ENCODE measurements around the gene PCED1B. TPM values are rescaled to one million over a fixed set of nuclear protein-coding genes. Genes with fewer than 3 reads are reported as not detected.
"Not testable (repeated sequence)": the region's sequence is repeated elsewhere in the genome, so short reads cannot be mapped to it uniquely, and the experiment has no call there.

Gene PCED1B
- total and polyA plus RNA-seq, 12 donors, result 0.49 to 4.8 (median 0.88) TPM

DNA sequence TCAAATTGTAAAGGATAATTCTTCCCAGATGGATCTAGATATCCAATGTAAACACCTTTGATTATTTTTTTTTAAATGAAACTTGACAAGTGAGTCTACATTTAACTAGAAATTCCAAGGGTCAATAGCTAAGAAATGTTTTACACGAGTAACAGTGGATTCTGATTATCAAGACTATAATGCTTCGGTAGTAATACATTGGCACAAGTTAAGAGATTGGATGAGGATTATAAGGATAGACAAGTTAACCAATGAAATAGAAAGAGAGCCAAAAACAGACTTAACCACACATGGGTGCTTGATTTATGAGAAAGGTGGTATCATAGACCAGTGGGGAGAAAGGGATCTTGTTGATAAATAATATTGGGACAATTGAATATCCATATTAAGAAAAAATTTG, 40.3 kb upstream of the PCED1B start:
- intact Hi-C loops (cut with DNase I), result loop anchor here in 4 of 10 donors (5.0 to 10.0 kb wide), 5 partner anchors 266 to 616 kb away; no protein-coding TSS in a partner anchor
- no peak overlapping the region for H3K4me3 ChIP-seq
- H3K36me3 ChIP-seq, result no peaks in the 10 kb centered on the region
- no peaks in the 10 kb centered on the region for H3K4me1 ChIP-seq
- no peak overlapping the region for H3K27ac ChIP-seq
- TF ChIP-seq, protein P1, sequence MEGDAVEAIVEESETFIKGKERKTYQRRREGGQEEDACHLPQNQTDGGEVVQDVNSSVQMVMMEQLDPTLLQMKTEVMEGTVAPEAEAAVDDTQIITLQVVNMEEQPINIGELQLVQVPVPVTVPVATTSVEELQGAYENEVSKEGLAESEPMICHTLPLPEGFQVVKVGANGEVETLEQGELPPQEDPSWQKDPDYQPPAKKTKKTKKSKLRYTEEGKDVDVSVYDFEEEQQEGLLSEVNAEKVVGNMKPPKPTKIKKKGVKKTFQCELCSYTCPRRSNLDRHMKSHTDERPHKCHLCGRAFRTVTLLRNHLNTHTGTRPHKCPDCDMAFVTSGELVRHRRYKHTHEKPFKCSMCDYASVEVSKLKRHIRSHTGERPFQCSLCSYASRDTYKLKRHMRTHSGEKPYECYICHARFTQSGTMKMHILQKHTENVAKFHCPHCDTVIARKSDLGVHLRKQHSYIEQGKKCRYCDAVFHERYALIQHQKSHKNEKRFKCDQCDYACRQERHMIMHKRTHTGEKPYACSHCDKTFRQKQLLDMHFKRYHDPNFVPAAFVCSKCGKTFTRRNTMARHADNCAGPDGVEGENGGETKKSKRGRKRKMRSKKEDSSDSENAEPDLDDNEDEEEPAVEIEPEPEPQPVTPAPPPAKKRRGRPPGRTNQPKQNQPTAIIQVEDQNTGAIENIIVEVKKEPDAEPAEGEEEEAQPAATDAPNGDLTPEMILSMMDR (IDR thresholded peaks at IDR 0.05), result no peak
- no peak for DNase-seq
- H3K27me3 ChIP-seq, result peaks cover 0 to 5% (median 0%) of the 10 kb centered on the region in 7 donors
- WGBS, 2 donors, result 90 to 95% methylated on average over 2 of the region's 2 CpGs
- peaks cover 0 to 10% (median 0%) of the 10 kb centered on the region in 11 donors for H3K9me3 ChIP-seq
- ATAC-seq, result no peak

DNA sequence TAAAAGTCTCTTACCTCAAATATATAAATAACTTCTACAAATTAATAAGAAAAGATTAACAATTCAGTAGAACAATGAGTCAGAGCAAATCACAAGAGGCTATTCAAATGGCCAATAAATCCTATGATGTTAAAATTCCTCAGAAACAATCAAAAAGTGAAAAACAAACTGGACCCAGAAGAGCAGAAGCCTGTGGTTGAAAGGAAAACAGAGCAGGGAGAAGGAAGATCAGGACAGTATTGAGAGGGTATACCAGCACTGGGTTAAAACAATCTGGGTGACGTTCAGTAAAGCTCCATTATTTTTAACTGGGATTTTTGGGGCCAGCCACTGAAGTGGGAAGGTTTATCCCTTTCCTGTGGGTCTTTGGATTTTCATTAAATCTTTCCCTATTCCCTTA, 39.7 kb upstream of the PCED1B start:
- no peak for DNase-seq
- WGBS, 2 donors, result 74 to 80% methylated on average over 1 of the region's 1 CpG
- H3K27me3 ChIP-seq, result peaks cover 0 to 5% (median 0%) of the 10 kb centered on the region in 7 donors
- H3K27ac ChIP-seq, result no peak overlapping the region
- no peak overlapping the region for H3K4me3 ChIP-seq
- TF ChIP-seq, protein P1 (IDR thresholded peaks at IDR 0.05), result no peak
- H3K9me3 ChIP-seq, result peaks cover 0 to 10% (median 0%) of the 10 kb centered on the region in 11 donors
- no peak for ATAC-seq
- no peaks in the 10 kb centered on the region for H3K4me1 ChIP-seq
- intact Hi-C loops (cut with DNase I), result loop anchor here in 4 of 10 donors (5.0 to 10.0 kb wide), 5 partner anchors 265 to 615 kb away; no protein-coding TSS in a partner anchor
- H3K36me3 ChIP-seq, result no peaks in the 10 kb centered on the region

DNA sequence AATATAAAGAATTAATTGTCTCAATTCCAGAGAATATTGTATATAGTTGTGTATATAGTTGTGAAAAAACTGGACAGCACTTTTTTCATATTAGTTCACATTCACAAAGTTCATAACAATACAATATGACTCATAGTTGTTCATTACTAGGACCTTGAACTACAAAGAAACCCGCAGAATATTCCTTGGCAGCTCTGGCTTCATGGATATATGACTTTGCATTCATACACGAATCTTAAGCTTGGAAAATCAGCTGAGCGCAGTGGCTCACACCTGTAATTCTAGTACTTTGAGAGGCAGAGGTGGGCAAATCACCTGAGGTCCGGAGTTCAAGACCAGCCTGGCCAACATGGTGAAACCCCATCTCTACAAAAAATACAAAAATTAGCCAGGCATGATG, 38.1 kb upstream of the PCED1B start:
- no peak overlapping the region for H3K27ac ChIP-seq
- intact Hi-C loops (cut with DNase I), result no loop called here
- no peak overlapping the region for H3K4me3 ChIP-seq
- H3K36me3 ChIP-seq, result no peaks in the 10 kb centered on the region
- TF ChIP-seq, protein P1 (IDR thresholded peaks at IDR 0.05), result no peak
- peaks cover 0 to 10% (median 0%) of the 10 kb centered on the region in 11 donors for H3K9me3 ChIP-seq
- no peaks in the 10 kb centered on the region for H3K4me1 ChIP-seq
- ATAC-seq (no peak), DNase-seq (no peak)
- 83% methylated on average over 4 of the region's 4 CpGs for WGBS, 2 donors
- peaks cover 0 to 5% (median 0%) of the 10 kb centered on the region in 7 donors for H3K27me3 ChIP-seq

DNA sequence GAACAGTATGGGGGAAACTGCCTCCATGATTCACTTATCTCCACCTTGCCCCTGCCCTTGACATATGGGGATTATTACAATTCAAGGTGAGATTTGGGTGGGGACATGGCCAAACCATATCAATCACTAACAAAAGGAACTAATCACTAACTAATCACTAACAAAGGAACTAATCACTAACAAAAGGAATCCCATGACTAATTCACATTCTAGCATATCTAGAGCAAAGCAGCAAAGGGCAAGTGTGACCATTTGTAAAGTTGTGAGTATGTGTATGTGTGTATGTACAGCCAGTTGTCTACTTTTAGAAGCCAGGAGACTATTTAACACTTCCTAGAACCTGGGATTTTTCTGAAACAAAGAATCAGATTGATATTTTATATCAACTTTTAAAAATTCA, 30.9 kb upstream of the PCED1B start:
- H3K4me3 ChIP-seq, result no peak overlapping the region
- H3K27me3 ChIP-seq, result no peaks in the 10 kb centered on the region
- intact Hi-C loops (cut with DNase I), result no loop called here
- no peak overlapping the region for H3K27ac ChIP-seq
- no peak for ATAC-seq
- no peaks in the 10 kb centered on the region for H3K4me1 ChIP-seq
- peaks cover 0 to 31% (median 9%) of the 10 kb centered on the region in 11 donors for H3K9me3 ChIP-seq
- no peaks in the 10 kb centered on the region for H3K36me3 ChIP-seq
- no peak for DNase-seq
- TF ChIP-seq, protein P1 (IDR thresholded peaks at IDR 0.05), result no peak

DNA sequence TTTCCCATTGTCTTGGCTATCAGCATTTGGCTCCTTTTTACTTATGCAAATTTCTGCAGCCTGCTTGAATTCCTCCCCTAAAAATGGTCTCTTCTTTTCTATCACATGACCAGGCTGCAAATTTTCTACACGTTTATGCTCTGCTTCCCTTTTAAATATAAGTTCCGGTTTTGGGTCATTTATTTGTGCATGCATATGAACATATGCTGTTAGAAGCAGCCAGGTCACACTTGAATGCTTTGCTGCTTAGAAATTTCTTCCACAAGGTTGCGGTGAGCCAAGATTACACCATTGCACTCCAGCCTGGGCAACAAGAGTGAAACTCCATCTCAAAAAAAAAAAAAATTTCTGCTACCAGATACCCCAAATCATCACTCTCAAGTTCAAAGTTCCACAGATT, 28.1 kb upstream of the PCED1B start:
- WGBS, 2 donors, result 85% methylated on average over 3 of the region's 3 CpGs
- ATAC-seq, result not testable (repeated sequence)

More for the DNA sequence above, 28.1 kb upstream of the PCED1B start:
- intact Hi-C loops (cut with DNase I); H3K36me3 ChIP-seq; H3K4me1 ChIP-seq; H3K4me3 ChIP-seq; H3K27ac ChIP-seq; H3K27me3 ChIP-seq; DNase-seq: not testable (repeated sequence)
- peaks cover 0 to 33% (median 9%) of the 10 kb centered on the region in 11 donors for H3K9me3 ChIP-seq
